BLaER1 treated with 17β-estradiol and CSF1 and Interleukin-3, amounts not matched to agents 10 nM and 100 nM (cell line): ENCODE data around the gene DPCD.

Experiments
- H3K27ac ChIP-seq, 11 experiments: shearing (Covaris generic); formaldehyde crosslinking; 2 replicates each; pipeline ENCODE4 v1.8.1; 2022
- H3K27me3 ChIP-seq, 11 experiments: shearing (Covaris generic); formaldehyde crosslinking; 2 replicates each; pipeline ENCODE4 v1.8.1; 2022
- H3K36me3 ChIP-seq, 11 experiments: shearing (Covaris generic); formaldehyde crosslinking; 2 replicates each; pipeline ENCODE4 v1.8.1; 2022
- H3K4me1 ChIP-seq, 10 experiments: shearing (Covaris generic); formaldehyde crosslinking; 2 replicates each; pipeline ENCODE4 v1.8.1; 2022
- H3K4me2 ChIP-seq, 11 experiments: shearing (Covaris generic); formaldehyde crosslinking; 2 replicates each; pipeline ENCODE4 v1.8.1; 2022
- H3K4me3 ChIP-seq, 10 experiments: shearing (Covaris generic); formaldehyde crosslinking; 2 replicates each; pipeline ENCODE4 v1.8.1; 2022
- H3K9ac ChIP-seq, 11 experiments: shearing (Covaris generic); formaldehyde crosslinking; 2 replicates each; pipeline ENCODE4 v1.8.1; 2022
- H3K9me3 ChIP-seq, 11 experiments: shearing (Covaris generic); formaldehyde crosslinking; replicated peaks in 1 of 11; 2 replicates each; pipeline ENCODE4 v1.8.1; 2022
- H4K20me1 ChIP-seq, 11 experiments: shearing (Covaris generic); formaldehyde crosslinking; 2 replicates each; pipeline ENCODE4 v1.8.1; 2022
- Cebpa-rat ChIP-seq, 11 experiments: shearing (Covaris generic); IDR thresholded peaks; 2 replicates each; pipeline ENCODE4 v1.8.1; 2022

DPCD gene

GRCh38 chr10:101571271-101571925 is 16.7 kb upstream of the DPCD start:
- Histone ChIP-seq H3K27me3 (peaks cover 30 to 37% (median 35%) of the 10 kb centered on the region in 11 experiments), H3K9ac (peak overlapping the region in 7 of 11 experiments; percentile 69 to 80 (median 74); a peak in 7 of 22 replicates), H4K20me1 (no peaks in the 10 kb centered on the region; a peak in 2 of 22 replicates), H3K4me3 (peak overlapping the region in 4 of 10 experiments; percentile 65 to 76 (median 70); a peak in 4 of 20 replicates), H3K4me1 (peaks cover 9 to 33% (median 17%) of the 10 kb centered on the region in 10 experiments), H3K4me2 (peak overlapping the region; percentile 79 to 99 (median 94); a peak in 21 of 22 replicates), H3K36me3 (no peaks in the 10 kb centered on the region), H3K9me3 (peaks cover 0 to 10% (median 4%) of the 10 kb centered on the region in 11 experiments; a peak in 7 of 22 replicates), H3K27ac (no peak overlapping the region)
- TF ChIP-seq Cebpa-rat (IDR thresholded peaks at IDR 0.05): no peak

GRCh38 chr10:101572126-101572525 is 16.0 kb upstream of the DPCD start:
- no peak for TF ChIP-seq Cebpa-rat (IDR thresholded peaks at IDR 0.05)
- Histone ChIP-seq H3K4me2 (no peak overlapping the region), H3K27me3 (peaks cover 23 to 29% (median 28%) of the 10 kb centered on the region in 11 experiments), H3K9ac (no peak overlapping the region), H3K36me3 (no peaks in the 10 kb centered on the region), H3K27ac (no peak overlapping the region), H3K9me3 (peaks cover 0 to 10% (median 4%) of the 10 kb centered on the region in 11 experiments; a peak in 7 of 22 replicates), H3K4me3 (no peak overlapping the region), H3K4me1 (peaks cover 8 to 26% (median 14%) of the 10 kb centered on the region in 10 experiments), H4K20me1 (no peaks in the 10 kb centered on the region; a peak in 2 of 22 replicates)

- Histone ChIP-seq H3K36me3 (no peaks in the 10 kb centered on the region), H4K20me1 (peaks cover 0 to 5% (median 0%) of the 10 kb centered on the region in 11 experiments; a peak in 3 of 22 replicates), H3K4me1 (peaks cover 8 to 20% (median 13%) of the 10 kb centered on the region in 10 experiments), H3K9me3 (peaks cover 0 to 10% (median 4%) of the 10 kb centered on the region in 11 experiments; a peak in 7 of 22 replicates), H3K4me3 (no peak overlapping the region), H3K4me2 (no peak overlapping the region), H3K27me3 (peaks cover 19 to 23% (median 22%) of the 10 kb centered on the region in 11 experiments; a peak in 21 of 22 replicates), H3K9ac (no peak overlapping the region), H3K27ac (no peak overlapping the region)
- no peak for TF ChIP-seq Cebpa-rat (IDR thresholded peaks at IDR 0.05)
Measured at GRCh38 chr10:101572785-101573184, 15.3 kb upstream of the DPCD start.

DNA sequence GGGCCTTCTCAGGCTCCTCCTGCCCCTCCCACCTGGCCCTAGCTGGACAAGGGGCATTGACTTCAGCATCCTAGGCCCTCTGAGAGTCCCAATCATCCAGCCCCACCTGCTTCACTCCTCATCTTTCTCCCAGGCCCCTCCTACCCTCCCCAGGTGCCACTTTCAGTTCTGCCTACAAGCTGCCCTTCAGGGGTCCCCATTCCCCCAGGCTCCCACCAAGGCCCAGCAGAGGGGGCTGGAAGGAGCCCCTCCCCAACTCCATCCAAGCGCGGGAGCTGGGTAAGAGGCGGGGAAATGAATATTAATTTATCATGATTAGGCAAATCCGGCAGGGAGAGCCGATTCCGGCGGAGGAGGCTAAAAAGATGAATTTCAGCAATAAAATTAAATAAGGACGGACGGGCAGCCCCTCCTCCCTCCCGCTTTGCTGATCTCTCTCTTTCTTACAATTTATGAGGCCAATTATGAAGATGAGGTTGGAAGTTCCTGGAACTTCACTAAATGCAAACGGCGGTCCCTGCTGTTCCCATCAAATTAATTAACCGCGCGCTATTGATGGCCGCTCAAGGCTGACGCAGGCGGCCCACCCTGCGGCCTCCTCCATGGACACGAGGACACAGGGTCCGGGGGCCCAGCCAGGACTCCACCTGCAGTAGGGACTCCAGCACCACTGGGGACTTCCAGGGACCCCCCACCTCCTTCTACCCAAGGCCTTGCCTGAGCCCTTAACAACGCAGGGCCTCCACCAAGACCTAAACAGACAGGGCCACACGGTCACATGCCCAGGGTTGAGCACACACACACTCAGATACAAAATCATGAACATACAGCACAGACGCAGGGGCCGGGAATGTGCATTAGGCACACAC is 14.0 kb upstream of the DPCD start:
- Histone ChIP-seq H3K27ac (no peak overlapping the region), H3K4me2 (no peak overlapping the region), H3K4me1 (peaks cover 8 to 17% (median 13%) of the 10 kb centered on the region in 10 experiments), H4K20me1 (peaks cover 0 to 15% (median 0%) of the 10 kb centered on the region in 11 experiments; a peak in 2 of 22 replicates), H3K9me3 (peaks cover 0 to 10% (median 4%) of the 10 kb centered on the region in 11 experiments; a peak in 7 of 22 replicates), H3K4me3 (no peak overlapping the region), H3K36me3 (peaks cover 0 to 10% (median 0%) of the 10 kb centered on the region in 11 experiments; a peak in 3 of 22 replicates), H3K9ac (no peak overlapping the region), H3K27me3 (peaks cover 8 to 10% (median 9%) of the 10 kb centered on the region in 11 experiments; a peak in 21 of 22 replicates)
- no peak for TF ChIP-seq Cebpa-rat (IDR thresholded peaks at IDR 0.05)

DNA sequence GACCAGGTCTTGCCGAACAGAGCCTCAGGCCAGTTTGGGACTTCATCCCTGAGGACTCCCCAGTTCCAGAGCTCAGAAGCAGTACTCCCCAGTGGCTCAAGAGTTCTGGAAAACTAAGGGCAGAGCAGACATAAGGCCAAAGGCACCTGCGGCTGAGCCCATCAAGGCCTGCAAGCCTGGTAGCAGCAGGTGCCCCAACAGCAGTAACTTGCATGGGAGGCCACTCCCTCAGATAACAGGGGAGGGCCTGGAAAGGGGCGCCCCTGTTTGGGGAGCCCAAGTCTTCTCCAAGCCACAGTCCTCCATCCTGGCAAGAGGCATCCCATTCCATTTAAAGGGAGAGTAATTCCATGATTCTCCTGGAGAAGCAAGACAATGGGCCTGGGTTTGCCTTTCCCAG is 13.0 kb upstream of the DPCD start:
- peaks cover 0 to 19% (median 0%) of the 10 kb centered on the region in 11 experiments; a peak in 5 of 22 replicates for H3K36me3 ChIP-seq
- H3K4me1 ChIP-seq: peaks cover 8 to 10% (median 10%) of the 10 kb centered on the region in 10 experiments
- H3K4me3 ChIP-seq: no peak overlapping the region
- H3K27ac ChIP-seq: no peak overlapping the region
- TF ChIP-seq Cebpa-rat (IDR thresholded peaks at IDR 0.05): no peak
- H3K27me3 ChIP-seq: no peaks in the 10 kb centered on the region; a peak in 3 of 22 replicates
- H3K4me2 ChIP-seq: no peak overlapping the region
- H3K9ac ChIP-seq: no peak overlapping the region
- H3K9me3 ChIP-seq: peaks cover 0 to 10% (median 4%) of the 10 kb centered on the region in 11 experiments; a peak in 7 of 22 replicates
- peaks cover 0 to 17% (median 0%) of the 10 kb centered on the region in 11 experiments; a peak in 3 of 22 replicates for H4K20me1 ChIP-seq

GRCh38 chr10:101575580-101576210 is 12.4 kb upstream of the DPCD start:
- peaks cover 0 to 25% (median 0%) of the 10 kb centered on the region in 11 experiments; a peak in 5 of 22 replicates for H3K36me3 ChIP-seq
- H3K27ac ChIP-seq: no peak overlapping the region
- H3K4me2 ChIP-seq: no peak overlapping the region
- peaks cover 0 to 10% (median 4%) of the 10 kb centered on the region in 11 experiments; a peak in 7 of 22 replicates for H3K9me3 ChIP-seq
- H4K20me1 ChIP-seq: peaks cover 0 to 17% (median 0%) of the 10 kb centered on the region in 11 experiments; a peak in 3 of 22 replicates
- no peak overlapping the region for H3K9ac ChIP-seq
- no peak overlapping the region for H3K4me3 ChIP-seq
- TF ChIP-seq Cebpa-rat (IDR thresholded peaks at IDR 0.05): no peak
- H3K27me3 ChIP-seq: no peaks in the 10 kb centered on the region
- H3K4me1 ChIP-seq: peaks cover 5 to 7% (median 6%) of the 10 kb centered on the region in 10 experiments

- Histone ChIP-seq H3K36me3 (peaks cover 0 to 32% (median 0%) of the 10 kb centered on the region in 11 experiments; a peak in 5 of 22 replicates), H3K27me3 (no peaks in the 10 kb centered on the region), H3K4me3 (no peak overlapping the region), H3K9ac (no peak overlapping the region), H3K4me2 (no peak overlapping the region), H3K27ac (no peak overlapping the region), H3K9me3 (peaks cover 0 to 10% (median 4%) of the 10 kb centered on the region in 11 experiments; a peak in 7 of 22 replicates), H3K4me1 (peaks cover 0 to under 1% (median 0%) of the 10 kb centered on the region in 10 experiments; a peak in 5 of 20 replicates), H4K20me1 (peaks cover 0 to 17% (median 0%) of the 10 kb centered on the region in 11 experiments; a peak in 3 of 22 replicates)
- TF ChIP-seq Cebpa-rat (IDR thresholded peaks at IDR 0.05): no peak
Measured at GRCh38 chr10:101576211-101576863, 11.8 kb upstream of the DPCD start.
